Measurements from ENCODE around the gene ATP5PF. TPM values are rescaled to one million over a fixed set of nuclear protein-coding genes. Genes with fewer than 3 reads are reported as not detected.
A peak's percentile ranks its signal among the peaks of the same experiment; 100 is the strongest.
"Not testable (repeated sequence)": the region's sequence is repeated elsewhere in the genome, so short reads cannot be mapped to it uniquely, and the experiment has no call there.

The ATP5PF gene
- total RNA-seq, result 100 to 1,000 TPM; 154 to 159 TPM

GRCh38 chr21:25734904-25735645 is at the start of gene ATP5PF, which contains the start of gene GABPA:
Gene ATP5PF, minus strand, starts transcription at chr21:25734904. Its CDS starts 5,110 bp downstream, at chr21:25729794.
Gene GABPA, plus strand, starts transcription at chr21:25734972. Its CDS starts 6,627 bp downstream, at chr21:25741599.
- ATAC-seq (peak; percentile 94), DNase-seq (peak; percentile 98)
- peaks cover 22% of the 10 kb centered on the region for H3K36me3 Mint-ChIP-seq (ENCODE audit: low read depth)
- peaks cover 50% of the 10 kb centered on the region for H3K4me1 Mint-ChIP-seq (ENCODE audit: low read depth)
- TF ChIP-seq CTCF (IDR thresholded peaks at IDR 0.05), result no peak
- H3K27me3 Mint-ChIP-seq, result no peaks in the 10 kb centered on the region
- no peaks in the 10 kb centered on the region for H3K9me3 Mint-ChIP-seq
- intact Hi-C loops (cut with micrococcal nuclease), result loop anchor here (1.0 kb wide), 1 partner anchor 128 kb away; the partner anchor contains the start of gene MRPL39
- POLR2A ChIA-PET, result interaction anchor here (0.9 to 2.0 kb wide), 8 partner anchors 8 to 434 kb away, joined by 3 to 7 read pairs (median 4); no protein-coding TSS in a partner anchor
- peak within 1 kb of the TSS; percentile 91 for H3K4me3 Mint-ChIP-seq
- CTCF ChIA-PET, result interaction anchor here (0.7 to 1.7 kb wide), 4 partner anchors 10 to 312 kb away, joined by 3 to 4 read pairs (median 3); no protein-coding TSS in a partner anchor
- peak within 1 kb of the TSS; percentile 100 for H3K27ac Mint-ChIP-seq

- intact Hi-C loops (cut with micrococcal nuclease); H3K36me3 Mint-ChIP-seq (ENCODE audit: low read depth); H3K9me3 Mint-ChIP-seq; ATAC-seq; H3K27me3 Mint-ChIP-seq; H3K4me3 Mint-ChIP-seq; DNase-seq; POLR2A ChIA-PET; H3K27ac Mint-ChIP-seq; H3K4me1 Mint-ChIP-seq (ENCODE audit: low read depth): not testable (repeated sequence)
- CTCF ChIA-PET, result interaction anchor here (1.6 to 3.9 kb wide), 2 partner anchors 23 to 170 kb away, joined by 3 to 14 read pairs; no protein-coding TSS in a partner anchor
Measured at GRCh38 chr21:25778126-25778875, 43.6 kb upstream of the ATP5PF start.

GRCh38 chr21:25776440-25776839 is 41.7 kb upstream of the ATP5PF start:
- Mint-ChIP-seq H3K27me3 (no peaks in the 10 kb centered on the region), H3K4me3 (no peak overlapping the region), H3K9me3 (no peaks in the 10 kb centered on the region), H3K4me1 (ENCODE audit: low read depth) (peaks cover 10% of the 10 kb centered on the region), H3K27ac (no peak overlapping the region), H3K36me3 (ENCODE audit: low read depth) (no peaks in the 10 kb centered on the region)
- ChIA-PET POLR2A (interaction anchor here (0.7 kb wide), 1 partner anchor 21 kb away, joined by 4 read pairs; no protein-coding TSS in a partner anchor), CTCF (interaction anchor here (3.9 kb wide), 1 partner anchor 25 kb away, joined by 14 read pairs; no protein-coding TSS in a partner anchor)
- no peak for ATAC-seq
- DNase-seq, result no peak
- no peak for TF ChIP-seq CTCF (IDR thresholded peaks at IDR 0.05)
- intact Hi-C loops (cut with micrococcal nuclease), result no loop called here

- H3K27ac Mint-ChIP-seq, result peak overlapping the region; percentile 55
- peaks cover 10% of the 10 kb centered on the region for H3K4me1 Mint-ChIP-seq (ENCODE audit: low read depth)
- peak; percentile 51 for ATAC-seq
- ChIA-PET CTCF (interaction anchor here (0.7 to 0.9 kb wide), 2 partner anchors 168 to 396 kb away, joined by 3 read pairs; no protein-coding TSS in a partner anchor), POLR2A (no interaction called here)
- H3K9me3 Mint-ChIP-seq, result no peaks in the 10 kb centered on the region
- intact Hi-C loops (cut with micrococcal nuclease), result no loop called here
- H3K27me3 Mint-ChIP-seq, result no peaks in the 10 kb centered on the region
- H3K36me3 Mint-ChIP-seq (ENCODE audit: low read depth), result no peaks in the 10 kb centered on the region
- no peak for DNase-seq
- no peak for TF ChIP-seq CTCF (IDR thresholded peaks at IDR 0.05)
- no peak overlapping the region for H3K4me3 Mint-ChIP-seq
Measured at GRCh38 chr21:25772686-25773085, 38.0 kb upstream of the ATP5PF start.

GRCh38 chr21:25767921-25768320 is 33.2 kb upstream of the ATP5PF start:
- no peak for ATAC-seq
- no peak for DNase-seq
- peaks cover 8% of the 10 kb centered on the region for H3K4me1 Mint-ChIP-seq (ENCODE audit: low read depth)
- no peaks in the 10 kb centered on the region for H3K27me3 Mint-ChIP-seq
- peaks cover 17% of the 10 kb centered on the region for H3K36me3 Mint-ChIP-seq (ENCODE audit: low read depth)
- ChIA-PET POLR2A (no interaction called here), CTCF (interaction anchor here (0.7 to 1.1 kb wide), 2 partner anchors 12 to 23 kb away, joined by 3 to 4 read pairs; no protein-coding TSS in a partner anchor)
- no peaks in the 10 kb centered on the region for H3K9me3 Mint-ChIP-seq
- intact Hi-C loops (cut with micrococcal nuclease), result no loop called here
- H3K27ac Mint-ChIP-seq, result no peak overlapping the region
- TF ChIP-seq CTCF (IDR thresholded peaks at IDR 0.05), result no peak
- no peak overlapping the region for H3K4me3 Mint-ChIP-seq

Measured in activated CD8-positive, alpha-beta T cell treated with anti-CD3 and anti-CD28 coated beads for 36 hours (primary cell).